SK-N-SH (cell line): ENCODE data around the gene FMN2.

Experiments
- CHD2 ChIP-seq: fragments of 150-350 bp; IDR thresholded peaks from 2 replicates; pipeline ENCODE4 v1.6.1; 2018; ENCODE audit warnings: low read length; ENCODE audit not compliant: partially characterized antibody
- CTCF ChIP-seq: fragments of 200-600 bp; sonication (generic); IDR thresholded peaks from 2 replicates; pipeline ENCODE4 v1.6.1; 2017; ENCODE audit warnings: antibody characterized with exemption, mild to moderate bottlenecking, moderate library complexity
- ELF1 ChIP-seq: IDR thresholded peaks from 2 replicates; pipeline ENCODE4 v1.4.0; 2012
- MAX ChIP-seq: IDR thresholded peaks from 2 replicates; pipeline ENCODE4 v1.4.0; 2012; ENCODE audit warnings: low read depth
- POLR2AphosphoS5 ChIP-seq: IDR thresholded peaks from 2 replicates; pipeline ENCODE4 v1.6.1; 2012; ENCODE audit warnings: low read depth, low read length
- RFX5 ChIP-seq: IDR thresholded peaks from 2 replicates; pipeline ENCODE4 v1.6.1; 2012; ENCODE audit warnings: mild to moderate bottlenecking, improper control_type of control experiment, low read length
- TEAD4 ChIP-seq: IDR thresholded peaks from 2 replicates; pipeline ENCODE4 v1.4.0; 2012; ENCODE audit warnings: mild to moderate bottlenecking, borderline replicate concordance; ENCODE audit not compliant: insufficient read depth
- ZBTB33 ChIP-seq: IDR thresholded peaks from 2 replicates; pipeline ENCODE4 v1.4.0; 2012; ENCODE audit warnings: low read depth, borderline replicate concordance

- TF ChIP-seq ELF1 (no peak), POLR2AphosphoS5 (peak; percentile 45; the same call in 1 of the 2 replicates), MAX (peak; percentile 77), TEAD4 (peak; percentile 87), CTCF (peak; percentile 90), CHD2 (peak; percentile 11), ZBTB33 (peak; percentile 69; the same call in 1 of the 2 replicates), RFX5 (no peak; the same call in 1 of the 2 replicates)
Observed at GRCh38 chr1:240190881-240191401, 99.3 kb downstream of the FMN2 start.
